Measurements from ENCODE around the gene RNF31. TPM values are rescaled to one million over a fixed set of nuclear protein-coding genes. Genes with fewer than 3 reads are reported as not detected.

The RNF31 gene
- total RNA-seq, 4 donors from 2014 or later = 21.7 to 54.8 (median 27.4) TPM

DNA sequence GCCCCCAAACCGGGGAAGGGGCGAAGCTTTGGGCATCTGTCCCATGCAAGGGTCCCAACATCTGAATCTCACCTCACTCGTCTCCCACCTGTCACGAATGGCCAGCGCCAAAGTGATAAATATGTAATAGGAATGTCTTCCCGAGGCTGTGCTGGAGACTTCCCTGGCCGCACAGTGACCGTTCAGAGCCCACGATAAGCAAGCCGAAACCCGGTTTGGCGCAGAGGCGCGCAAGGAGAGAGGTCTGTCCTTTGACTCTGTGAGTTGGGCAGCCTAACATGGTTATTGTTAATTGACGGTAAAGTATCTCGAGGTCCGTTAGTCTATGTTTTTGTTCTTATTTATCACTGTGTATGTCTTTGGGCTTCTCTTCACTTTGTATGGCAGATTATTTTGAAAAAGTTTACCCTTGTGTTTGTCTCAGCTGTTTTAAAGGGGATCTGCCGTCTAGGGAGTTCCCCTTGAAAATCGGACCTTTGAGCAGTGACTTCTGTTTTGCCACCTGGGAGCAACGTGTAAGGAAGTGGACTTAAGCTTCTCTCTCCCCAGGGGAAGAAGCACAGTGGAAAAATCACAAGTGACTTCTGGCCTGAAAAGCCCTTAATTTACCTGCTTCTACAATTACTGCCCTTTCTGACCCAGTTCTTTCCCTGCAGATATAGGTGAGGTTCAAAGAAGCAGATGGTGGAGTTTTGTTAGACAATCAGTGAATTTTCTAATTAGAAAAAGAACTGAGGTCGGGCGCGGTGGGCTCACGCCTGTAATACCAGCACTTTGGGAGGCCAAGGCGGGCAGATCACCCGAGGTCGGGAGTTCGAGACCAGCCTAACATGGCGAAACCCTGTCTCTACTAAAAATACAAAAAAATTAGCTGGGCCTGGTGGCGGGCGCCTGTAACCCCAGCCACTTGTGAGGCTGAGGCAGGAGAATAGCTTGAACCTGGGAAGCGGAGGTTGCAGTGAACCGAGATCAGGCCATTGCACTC, 49.1 kb downstream of the RNF31 start:
- TF ChIP-seq CTCF (IDR thresholded peaks at IDR 0.05; ENCODE audit: low read depth) = no peak

- no peak for TF ChIP-seq CTCF (IDR thresholded peaks at IDR 0.05; ENCODE audit: low read depth)
Observed at GRCh38 chr14:24197056-24197450, 49.8 kb downstream of the RNF31 start.

GRCh38 chr14:24198814-24199524, 51.7 kb downstream of the RNF31 start:
- TF ChIP-seq CTCF (IDR thresholded peaks at IDR 0.05; ENCODE audit: low read depth) = no peak

DNA sequence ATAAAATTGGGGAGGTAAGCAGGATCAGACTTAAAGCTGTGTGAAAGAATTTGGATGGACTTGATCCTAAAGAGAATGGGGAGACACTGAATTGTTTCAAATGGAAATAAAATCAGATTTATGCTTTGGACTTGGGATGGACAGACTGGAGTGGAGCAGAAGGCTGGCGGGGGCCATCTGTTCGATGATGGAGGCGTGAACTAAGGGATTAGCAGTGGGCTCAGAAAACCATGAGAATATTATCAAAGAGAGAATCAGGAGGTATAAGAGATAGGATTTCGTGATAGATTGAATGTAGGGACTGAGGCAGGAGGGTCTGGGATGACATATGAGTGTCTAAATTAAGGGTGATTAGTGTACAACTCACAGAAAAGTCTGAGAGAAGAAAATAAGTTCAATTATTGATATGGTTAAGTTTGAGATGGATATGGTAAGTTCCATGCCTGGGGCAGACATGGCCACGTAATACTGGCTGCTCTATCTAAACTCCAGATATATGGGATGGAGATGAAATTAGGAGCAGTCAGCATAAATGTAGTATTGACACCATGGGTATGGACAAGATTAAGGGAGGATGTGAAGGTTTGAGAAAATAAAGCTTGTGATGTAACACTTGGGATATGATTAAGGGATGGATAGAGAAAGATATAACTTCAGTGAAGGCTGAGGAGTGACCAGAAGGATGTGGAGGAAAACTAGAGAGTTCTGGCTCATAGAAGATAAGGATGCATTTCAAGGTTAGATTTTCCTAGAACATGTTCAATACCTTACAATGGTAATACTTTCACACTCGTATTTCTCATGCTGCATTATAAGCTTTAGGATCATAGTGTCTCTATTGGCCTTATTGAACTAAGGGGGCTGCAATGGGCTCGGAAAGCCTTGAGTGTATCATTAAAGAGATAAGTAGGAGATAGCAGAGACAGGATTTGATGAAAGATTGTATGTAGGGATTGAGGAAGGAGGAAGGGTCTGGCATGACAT, 57.2 kb downstream of the RNF31 start:
- TF ChIP-seq CTCF (IDR thresholded peaks at IDR 0.05; ENCODE audit: low read depth) = no peak

DNA sequence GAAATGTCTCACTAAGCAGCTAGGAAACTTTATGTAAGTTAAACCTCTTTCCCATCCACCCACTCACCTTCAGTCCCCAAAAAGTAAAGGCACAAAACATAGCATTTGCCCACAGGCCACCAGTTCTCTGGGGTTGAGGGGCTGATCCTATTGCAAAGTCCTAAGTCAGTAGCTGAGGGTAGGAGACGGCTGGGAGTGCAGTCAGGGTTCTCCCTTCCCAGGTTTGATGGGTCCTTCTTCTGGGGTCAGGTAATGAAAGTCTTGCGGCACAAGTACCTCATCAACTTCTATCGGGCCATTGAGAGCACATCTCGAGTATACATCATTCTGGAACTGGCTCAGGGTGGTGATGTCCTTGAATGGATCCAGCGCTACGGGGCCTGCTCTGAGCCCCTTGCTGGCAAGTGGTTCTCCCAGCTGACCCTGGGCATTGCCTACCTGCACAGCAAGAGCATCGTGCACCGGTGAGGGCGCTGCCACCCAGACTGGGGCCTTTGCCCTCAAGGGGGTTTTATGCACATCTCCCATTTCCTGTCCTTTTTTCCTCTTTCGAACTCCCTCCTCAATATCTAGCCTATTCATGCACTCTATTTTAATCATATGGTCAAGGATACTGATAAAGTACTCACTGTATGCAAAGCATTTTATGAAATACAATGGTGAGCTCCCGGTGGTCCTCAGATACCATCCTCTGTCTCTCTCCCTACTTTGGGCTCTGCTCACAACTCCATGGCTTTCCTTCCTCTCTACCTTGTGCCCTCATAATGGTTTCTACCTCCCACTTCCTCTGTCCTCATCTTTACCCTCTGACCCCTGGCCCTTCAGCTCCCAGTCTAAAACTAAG, 59.2 kb downstream of the RNF31 start:
- TF ChIP-seq CTCF (IDR thresholded peaks at IDR 0.05; ENCODE audit: low read depth) = no peak

GRCh38 chr14:24207104-24207551, 59.8 kb downstream of the RNF31 start:
- no peak for TF ChIP-seq CTCF (IDR thresholded peaks at IDR 0.05; ENCODE audit: low read depth)

Measured in subcutaneous adipose tissue (tissue), 4 donors.